H1 (cell line): ENCODE data around the gene PDE4B. TPM values are rescaled to one million over a fixed set of nuclear protein-coding genes. Genes with fewer than 3 reads are reported as not detected.

Experiments
- CTCF ChIA-PET: fragments of 300-600 bp; sonication (Branson Sonifier 250); formaldehyde crosslinking; loops from one replicate; lab custom pipeline; 2021; ENCODE audit not compliant: partially characterized antibody; lab: Charles Lee
- POLR2A ChIA-PET: fragments of 300-600 bp; sonication (Branson Sonifier 250); formaldehyde crosslinking; loops from one replicate; lab custom pipeline; 2021; ENCODE audit warnings: inconsistent platforms; ENCODE audit not compliant: partially characterized antibody; lab: Charles Lee
- DNase-seq, 2 experiments: peaks; one replicate each; pipeline versions ENCODE4 v3.0.0 to v3.0.0-alpha.2; 2010 to 2022; ENCODE audit warnings: low spot score in 2 of 2, low read depth in 1 of 2, mixed read lengths in 1 of 2
- FAIRE-seq: peaks from 2 replicates; lab custom pipeline; 2011; peaks lifted over from hg19 to GRCh38; lab: Jason Lieb, UNC
- H2AFZ ChIP-seq: 2 replicates; pipeline ENCODE4 v1.8.1; 2012; ENCODE audit warnings: low read length, inconsistent platforms
- H2AK5ac ChIP-seq: 2 replicates; pipeline ENCODE4 v1.6.1; 2013; ENCODE audit warnings: low read depth, low read length
- H2BK120ac ChIP-seq: replicated peaks from 2 replicates; pipeline ENCODE3; 2013; ENCODE audit warnings: low read depth, low read length, inconsistent platforms
- H2BK12ac ChIP-seq: 2 replicates; pipeline ENCODE4 v1.6.1; 2013; ENCODE audit warnings: low read depth, low read length
- H2BK15ac ChIP-seq: 2 replicates; pipeline ENCODE4 v1.6.1; 2013; ENCODE audit warnings: low read length
- H2BK20ac ChIP-seq: 2 replicates; pipeline ENCODE4 v1.6.1; 2013; ENCODE audit warnings: low read length
- H2BK5ac ChIP-seq: 2 replicates; pipeline ENCODE4 v1.6.1; 2013; ENCODE audit warnings: low read depth, low read length
- H3K14ac ChIP-seq: 2 replicates; pipeline ENCODE4 v1.6.1; 2013; ENCODE audit warnings: inconsistent platforms; ENCODE audit not compliant: insufficient read length
- H3K18ac ChIP-seq: 2 replicates; pipeline ENCODE4 v1.6.1; 2013; ENCODE audit warnings: low read length; ENCODE audit errors: extremely low read depth
- H3K23ac ChIP-seq: 2 replicates; pipeline ENCODE4 v1.6.1; 2013; ENCODE audit warnings: inconsistent platforms; ENCODE audit not compliant: insufficient read length
- H3K23me2 ChIP-seq: 2 replicates; pipeline ENCODE4 v1.6.1; 2013; ENCODE audit warnings: low read depth, low read length
- H3K27ac ChIP-seq: 2 replicates; pipeline ENCODE4 v1.6.1; 2011; ENCODE audit warnings: low read depth, low read length, inconsistent platforms
- H3K27me3 ChIP-seq, 4 experiments: replicated peaks in 1 of 4; 1 replicate in 1 of 4; 2 replicates in 3 of 4; pipeline versions ENCODE4 v1.6.1 to v1.8.1; 2011 to 2013; ENCODE audit warnings: low read length in 3 of 4, mild to moderate bottlenecking in 3 of 4, inconsistent platforms in 2 of 4, mixed read lengths in 2 of 4, moderate library complexity in 1 of 4; ENCODE audit not compliant: control insufficient read depth in 3 of 4, insufficient read depth in 3 of 4; ENCODE audit errors: extremely low read depth in 1 of 4
- H3K36me3 ChIP-seq, 4 experiments: 2 replicates each; pipeline versions ENCODE4 v1.6.1 to v1.8.1; 2011 to 2013; ENCODE audit warnings: mild to moderate bottlenecking in 4 of 4, low read length in 3 of 4, moderate library complexity in 2 of 4, control low read depth in 1 of 4, inconsistent platforms in 1 of 4; ENCODE audit not compliant: insufficient read depth in 4 of 4, control insufficient read depth in 2 of 4
- H3K4ac ChIP-seq: replicated peaks from 2 replicates; pipeline ENCODE3; 2013; ENCODE audit warnings: low read length, low read depth, mixed read lengths, inconsistent platforms; ENCODE audit not compliant: insufficient read length
- H3K4me1 ChIP-seq, 4 experiments: replicated peaks in 1 of 4; 1 replicate in 1 of 4; 2 replicates in 3 of 4; pipeline versions ENCODE4 v1.6.1 to v1.8.1; 2011 to 2013; ENCODE audit warnings: low read length in 3 of 4, inconsistent platforms in 2 of 4, mixed read lengths in 1 of 4; ENCODE audit not compliant: insufficient read depth in 4 of 4, control insufficient read depth in 3 of 4
- H3K4me2 ChIP-seq, 2 experiments: 2 replicates each; pipeline versions ENCODE4 v1.6.1 to v1.8.1; 2011 to 2013; ENCODE audit warnings: low read depth in 2 of 2, low read length in 2 of 2, control low read depth in 1 of 2, inconsistent platforms in 1 of 2, mild to moderate bottlenecking in 1 of 2; ENCODE audit not compliant: insufficient read depth in 1 of 2
- H3K4me3 ChIP-seq, 4 experiments: fragments of 200-600, 300-600 bp in 1 of 4; sonication (generic), shearing (Covaris generic), sonication (Bioruptor Twin) in 1 of 4; 2 replicates each; pipeline versions ENCODE4 v1.5.1 to v1.8.1; 2011 to 2016; ENCODE audit warnings: low read length in 4 of 4, low read depth in 3 of 4, control low read depth in 2 of 4, inconsistent platforms in 2 of 4, mild to moderate bottlenecking in 2 of 4, mixed read lengths in 1 of 4, moderate library complexity in 1 of 4; ENCODE audit not compliant: insufficient read depth in 2 of 4; ENCODE audit errors: extremely low read depth in 1 of 4
- H3K56ac ChIP-seq: replicated peaks from 2 replicates; pipeline ENCODE3; 2013; ENCODE audit warnings: low read depth, mild to moderate bottlenecking, mixed read lengths, low read length, inconsistent platforms; ENCODE audit not compliant: insufficient read length
- H3K79me1 ChIP-seq: 2 replicates; pipeline ENCODE4 v1.6.1; 2013; ENCODE audit warnings: low read depth, low read length, control low read depth
- H3K79me2 ChIP-seq, 2 experiments: 2 replicates each; pipeline versions ENCODE4 v1.6.1 to v1.8.1; 2012 to 2013; ENCODE audit warnings: low read length in 2 of 2, mild to moderate bottlenecking in 2 of 2, inconsistent platforms in 1 of 2; ENCODE audit not compliant: insufficient read depth in 2 of 2, control insufficient read depth in 1 of 2
- H3K9ac ChIP-seq, 4 experiments: replicated peaks in 1 of 4; 1 replicate in 1 of 4; 2 replicates in 3 of 4; pipeline versions ENCODE4 v1.6.1 to v1.8.1; 2011 to 2013; ENCODE audit warnings: low read depth in 3 of 4, low read length in 3 of 4, control low read depth in 2 of 4, mild to moderate bottlenecking in 2 of 4, moderate library complexity in 2 of 4, inconsistent platforms in 1 of 4; ENCODE audit errors: extremely low read depth in 1 of 4
- H3K9me3 ChIP-seq, 2 experiments: 2 replicates each; pipeline versions ENCODE4 v1.6.1 to v1.8.1; 2012 to 2013; ENCODE audit warnings: mild to moderate bottlenecking in 2 of 2, moderate library complexity in 2 of 2, control low read depth in 1 of 2, inconsistent platforms in 1 of 2, low read depth in 1 of 2, low read length in 1 of 2, mixed read lengths in 1 of 2; ENCODE audit not compliant: insufficient read depth in 2 of 2
- H4K20me1 ChIP-seq, 2 experiments: replicated peaks in 1 of 2; 2 replicates each; pipeline versions ENCODE3 to v1.8.1; 2011 to 2013; ENCODE audit warnings: inconsistent platforms in 2 of 2, low read length in 2 of 2, mild to moderate bottlenecking in 1 of 2; ENCODE audit not compliant: insufficient read depth in 2 of 2, control insufficient read depth in 1 of 2
- H4K5ac ChIP-seq: 2 replicates; pipeline ENCODE4 v1.6.1; 2013; ENCODE audit warnings: low read length, low read depth, mixed read lengths, inconsistent platforms; ENCODE audit not compliant: insufficient read length
- H4K8ac ChIP-seq: 2 replicates; pipeline ENCODE4 v1.8.0; 2013; ENCODE audit warnings: mild to moderate bottlenecking, moderate library complexity, low read length, inconsistent platforms; ENCODE audit not compliant: insufficient read depth; ENCODE audit errors: extremely low read depth
- H4K91ac ChIP-seq: replicated peaks from 2 replicates; pipeline ENCODE3; 2013; ENCODE audit warnings: low read length, mixed read lengths, inconsistent platforms; ENCODE audit not compliant: insufficient read length
- BACH1 ChIP-seq: IDR thresholded peaks from 2 replicates; pipeline ENCODE4 v1.6.1; 2012; ENCODE audit warnings: low read length, improper control_type of control experiment
- CBX8 ChIP-seq: fragments of 300-800, 300-1000 bp; sonication (generic); IDR thresholded peaks from 2 replicates; pipeline ENCODE4 v1.7.1; 2016; ENCODE audit warnings: low read depth, low read length, borderline replicate concordance
- CREB1 ChIP-seq: IDR thresholded peaks from 2 replicates; pipeline ENCODE4 v1.6.1; 2012; ENCODE audit warnings: inconsistent platforms
- JUND ChIP-seq: IDR thresholded peaks from 2 replicates; pipeline ENCODE4 v1.6.1; 2011; ENCODE audit warnings: mild to moderate bottlenecking, improper control_type of control experiment, low read length
- POLR2AphosphoS5 ChIP-seq: IDR thresholded peaks from 2 replicates; pipeline ENCODE4 v1.6.1; 2011; ENCODE audit warnings: low read depth, low read length
- RBBP5 ChIP-seq: IDR thresholded peaks from 2 replicates; pipeline ENCODE4 v1.7.1; 2012; ENCODE audit warnings: low read depth, mild to moderate bottlenecking, inconsistent platforms, low read length, moderate library complexity, borderline replicate concordance
- SIN3A ChIP-seq, 2 experiments: IDR thresholded peaks in 1 of 2; conservative IDR thresholded peaks in 1 of 2; 2 replicates each; pipeline ENCODE4 v1.6.1; 2011 to 2012; ENCODE audit warnings: low read length in 2 of 2, improper control_type of control experiment in 1 of 2, low read depth in 1 of 2, mild to moderate bottlenecking in 1 of 2
- SRF ChIP-seq: IDR thresholded peaks from 2 replicates; pipeline ENCODE4 v1.6.1; 2011; ENCODE audit warnings: mild to moderate bottlenecking, low read depth, low read length, moderate library complexity
- TAF7 ChIP-seq: optimal IDR thresholded peaks from 2 replicates; pipeline ENCODE3; 2011; ENCODE audit warnings: low read depth, mild to moderate bottlenecking, inconsistent platforms, low read length, moderate library complexity, borderline replicate concordance
- YY1 ChIP-seq: IDR thresholded peaks from 2 replicates; pipeline ENCODE4 v1.6.1; 2011; ENCODE audit warnings: low read depth, mild to moderate bottlenecking, low read length
- ZNF274 ChIP-seq: IDR thresholded peaks from 2 replicates; pipeline ENCODE4 v1.7.0; 2012; ENCODE audit warnings: low read length, borderline replicate concordance; ENCODE audit errors: extremely low read depth
- WGBS, 2 experiments: shearing (Covaris generic) in 1 of 2; methylation state at CpG; one replicate each; pipeline versions ENCODE4 v1.1.6 to v1.1.7; 2013 to 2015; ENCODE audit warnings: low lambda C conversion rate in 2 of 2, mixed read lengths in 2 of 2, inconsistent platforms in 1 of 2, low coverage in 1 of 2, missing lambda C conversion rate in 1 of 2; ENCODE audit not compliant: insufficient replicate concordance in 2 of 2, insufficient coverage in 1 of 2, insufficient read length in 1 of 2; ENCODE audit errors: extremely low coverage in 1 of 2, missing lambda C conversion rate in 1 of 2; 5-methylcytosine and 5-hydroxymethylcytosine counted together
- polyA plus RNA-seq, 7 experiments: library from polyadenylated mRNA; depleted of rRNA in 3 of 7; stranded (reverse) in 5 of 7; unstranded in 2 of 7; fragments of >200 nt in 5 of 7; fragments of 200-250 nt in 2 of 7; gene quantifications; 1 replicate in 5 of 7; 2 replicates in 1 of 7; 4 replicates in 1 of 7; pipeline versions ENCODE4 v1.2.1 to v1.2.3, GENCODE V29; 2011 to 2013; ENCODE audit warnings: missing spikeins in 2 of 7, mixed read lengths in 2 of 7
- total RNA-seq: library from RNA; stranded (reverse); fragmentation: NEBNext Ultra II Directional; extraction: Animal tissue kit (Norgen Biotek cat#: 25700); gene quantifications from 2 replicates; pipeline ENCODE4 v1.2.1, GENCODE V29; 2021
- TF ChIP-seq, protein P1 (sequence below): IDR thresholded peaks from 2 replicates; pipeline ENCODE4 v1.6.1; 2012; ENCODE audit warnings: low read length, inconsistent platforms
- TF ChIP-seq, protein P2 (sequence below): IDR thresholded peaks from 2 replicates; pipeline ENCODE4 v1.6.1; 2012; ENCODE audit warnings: inconsistent platforms

The PDE4B gene
- total and polyA plus RNA-seq, 2 of the 8 experiments (the other 6 are each of a cell fraction or from before 2014, with no cell fraction given): 5.0 to 15.1 TPM

GRCh38 chr1:66254785-66255184 lies 462.1 kb downstream of the PDE4B start:
- Histone ChIP-seq H3K23ac (no peak overlapping the region), H2BK20ac (no peak overlapping the region), H4K91ac (no peak overlapping the region), H3K4me3 (no peak overlapping the region), H2BK120ac (no peak overlapping the region), H3K18ac (no peak overlapping the region), H3K4ac (no peak overlapping the region), H4K5ac (no peak overlapping the region), H3K27ac (no peak overlapping the region), H3K9ac (no peak overlapping the region), H4K8ac (no peak overlapping the region), H2BK12ac (no peak overlapping the region), H3K36me3 (no peaks in the 10 kb centered on the region), H3K4me2 (no peak overlapping the region), H3K23me2 (no peaks in the 10 kb centered on the region), H3K79me1 (no peaks in the 10 kb centered on the region), H3K4me1 (no peaks in the 10 kb centered on the region; a peak in 1 of 7 replicates), H3K79me2 (no peaks in the 10 kb centered on the region), H2BK5ac (no peak overlapping the region), H3K56ac (no peak overlapping the region), H3K9me3 (no peaks in the 10 kb centered on the region), H2AK5ac (no peak overlapping the region), H3K27me3 (no peaks in the 10 kb centered on the region), H3K14ac (no peak overlapping the region), H2AFZ (no peak overlapping the region), H4K20me1 (no peaks in the 10 kb centered on the region), H2BK15ac (no peak overlapping the region)
- 86% methylated on average over 1 of the region's 1 CpG; no CpG with 5 or more reads in 1 of the 2 experiments for WGBS, 2 experiments
- DNase-seq: no peak
- TF ChIP-seq CBX8 (no peak), SRF (no peak), BACH1 (no peak), TAF7 (no peak), JUND (no peak), POLR2AphosphoS5 (no peak), YY1 (no peak), RBBP5 (no peak), SIN3A (conservative IDR thresholded peaks at IDR 0.05 in 1 of 2, IDR thresholded peaks at IDR 0.05 in 1 of 2; ENCODE audit: low read depth in 1 of 2, low read length in 2 of 2) (no peak), ZNF274 (no peak), CREB1 (no peak)
- TF ChIP-seq, protein P1, sequence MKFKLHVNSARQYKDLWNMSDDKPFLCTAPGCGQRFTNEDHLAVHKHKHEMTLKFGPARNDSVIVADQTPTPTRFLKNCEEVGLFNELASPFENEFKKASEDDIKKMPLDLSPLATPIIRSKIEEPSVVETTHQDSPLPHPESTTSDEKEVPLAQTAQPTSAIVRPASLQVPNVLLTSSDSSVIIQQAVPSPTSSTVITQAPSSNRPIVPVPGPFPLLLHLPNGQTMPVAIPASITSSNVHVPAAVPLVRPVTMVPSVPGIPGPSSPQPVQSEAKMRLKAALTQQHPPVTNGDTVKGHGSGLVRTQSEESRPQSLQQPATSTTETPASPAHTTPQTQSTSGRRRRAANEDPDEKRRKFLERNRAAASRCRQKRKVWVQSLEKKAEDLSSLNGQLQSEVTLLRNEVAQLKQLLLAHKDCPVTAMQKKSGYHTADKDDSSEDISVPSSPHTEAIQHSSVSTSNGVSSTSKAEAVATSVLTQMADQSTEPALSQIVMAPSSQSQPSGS: no peak
- TF ChIP-seq, protein P2, sequence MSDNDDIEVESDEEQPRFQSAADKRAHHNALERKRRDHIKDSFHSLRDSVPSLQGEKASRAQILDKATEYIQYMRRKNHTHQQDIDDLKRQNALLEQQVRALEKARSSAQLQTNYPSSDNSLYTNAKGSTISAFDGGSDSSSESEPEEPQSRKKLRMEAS: no peak
- ChIA-PET POLR2A (no interaction called here), CTCF (interaction anchor here (0.7 to 18.4 kb wide), 6 partner anchors 12 to 252 kb away, joined by 4 to 273 read pairs (median 4); no protein-coding TSS in a partner anchor)
- FAIRE-seq: no peak
